ENCODE data around the gene IRF6.

The IRF6 gene

DNA sequence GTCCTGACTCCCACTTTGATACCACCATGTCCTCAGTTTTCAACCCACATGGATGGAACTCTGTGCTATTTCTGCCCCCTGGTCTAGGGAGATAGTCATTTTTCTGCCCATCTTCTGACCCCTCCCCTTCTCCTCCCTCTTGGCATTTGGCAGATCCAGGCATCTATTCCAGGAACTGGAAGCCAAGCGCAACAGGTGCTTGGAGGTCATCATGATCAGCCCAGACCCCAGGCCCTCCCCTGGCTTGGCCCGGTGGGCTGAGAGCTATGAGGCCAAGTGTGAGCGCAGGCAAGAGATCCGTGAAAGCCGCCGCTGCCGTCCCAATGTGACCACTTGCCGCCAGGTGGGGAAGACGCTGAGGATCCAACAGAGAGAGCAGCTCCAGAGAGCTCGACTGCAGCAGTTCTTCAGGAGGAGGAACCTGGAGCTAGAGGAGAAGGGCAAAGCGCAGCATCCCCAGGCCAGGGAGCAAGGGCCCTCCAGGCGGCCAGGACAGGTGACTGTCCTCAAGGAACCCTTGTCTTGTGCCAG, 46.0 kb downstream of the IRF6 start:
- DNase-seq (ENCODE audit: low spot score) = no peak

GRCh38 chr1:209758400-209758799, 47.5 kb downstream of the IRF6 start:
- no peak for DNase-seq (ENCODE audit: low spot score)

DNA sequence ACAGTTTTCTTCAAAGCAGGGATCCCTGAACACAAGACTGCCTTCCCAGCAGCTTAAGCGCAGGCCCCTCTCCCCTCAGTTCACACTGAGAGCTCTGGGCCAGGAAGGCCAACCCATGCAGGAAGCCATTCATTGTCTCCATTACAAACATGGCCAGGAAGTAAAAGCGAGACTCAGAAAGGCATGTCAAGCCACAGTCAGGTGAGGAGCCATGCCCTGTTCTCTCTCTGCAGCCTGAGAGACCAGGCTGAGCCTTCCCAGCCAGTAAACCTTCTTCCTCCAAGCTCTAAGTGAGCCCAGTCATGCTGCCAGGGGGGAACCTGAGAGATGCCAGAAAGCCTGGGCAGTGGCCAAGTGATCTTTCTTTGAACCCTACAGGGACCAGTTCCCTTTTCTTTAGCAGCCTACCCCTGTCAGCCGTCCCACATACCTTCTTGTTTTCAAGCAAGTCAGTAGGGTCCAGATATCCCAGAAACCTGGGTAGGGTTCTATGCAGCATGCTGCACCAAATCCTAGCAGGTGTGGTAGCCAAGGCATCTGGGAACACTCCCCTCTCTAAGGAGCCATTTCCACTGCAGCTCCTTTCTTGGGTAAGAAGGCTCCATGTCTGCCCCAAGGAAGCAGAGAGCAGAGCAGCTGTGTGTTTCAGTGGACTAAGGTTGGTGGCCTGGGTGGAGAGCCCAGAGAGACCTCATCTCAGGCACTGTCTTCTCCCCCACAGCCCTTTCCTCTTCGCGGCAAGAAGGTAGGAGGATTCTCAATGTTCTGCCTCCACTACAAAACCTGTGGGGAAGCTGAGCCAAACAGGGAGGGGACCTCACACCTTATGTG, 49.1 kb downstream of the IRF6 start:
- peak; percentile 49 for DNase-seq (ENCODE audit: low spot score)

- DNase-seq (ENCODE audit: low spot score) = peak; percentile 85
These were observed 49.9 kb downstream of the IRF6 start, which contains the start of gene TRAF3IP3 for GRCh38 chr1:209755926-209756614. Gene TRAF3IP3 (plus strand): TSS chr1:209756053. CDS start chr1:209760040, 3,987 bp downstream.

GRCh38 chr1:209755256-209755655, 50.7 kb downstream of the IRF6 start:
- DNase-seq (ENCODE audit: low spot score) = no peak

DNA sequence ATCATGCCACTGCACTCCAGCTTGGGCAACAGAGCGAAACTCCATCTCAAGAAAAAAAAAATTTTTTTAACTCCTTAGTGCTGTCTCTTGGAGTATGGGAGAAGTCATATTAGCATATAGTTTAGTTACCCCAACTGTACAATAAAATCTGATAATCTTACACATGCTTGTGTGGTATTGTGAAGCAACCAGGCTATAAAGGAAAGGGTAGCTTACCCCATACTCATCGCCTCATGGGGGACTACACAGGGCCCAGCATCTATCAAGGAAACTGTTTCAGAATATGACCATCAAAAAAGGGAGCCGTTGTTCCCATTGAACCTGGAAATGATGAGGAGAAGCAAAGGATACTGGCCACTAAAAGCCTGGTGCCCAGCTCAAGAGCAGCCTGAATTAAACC, 53.1 kb downstream of the IRF6 start:
- DNase-seq (ENCODE audit: low spot score) = no peak

DNA sequence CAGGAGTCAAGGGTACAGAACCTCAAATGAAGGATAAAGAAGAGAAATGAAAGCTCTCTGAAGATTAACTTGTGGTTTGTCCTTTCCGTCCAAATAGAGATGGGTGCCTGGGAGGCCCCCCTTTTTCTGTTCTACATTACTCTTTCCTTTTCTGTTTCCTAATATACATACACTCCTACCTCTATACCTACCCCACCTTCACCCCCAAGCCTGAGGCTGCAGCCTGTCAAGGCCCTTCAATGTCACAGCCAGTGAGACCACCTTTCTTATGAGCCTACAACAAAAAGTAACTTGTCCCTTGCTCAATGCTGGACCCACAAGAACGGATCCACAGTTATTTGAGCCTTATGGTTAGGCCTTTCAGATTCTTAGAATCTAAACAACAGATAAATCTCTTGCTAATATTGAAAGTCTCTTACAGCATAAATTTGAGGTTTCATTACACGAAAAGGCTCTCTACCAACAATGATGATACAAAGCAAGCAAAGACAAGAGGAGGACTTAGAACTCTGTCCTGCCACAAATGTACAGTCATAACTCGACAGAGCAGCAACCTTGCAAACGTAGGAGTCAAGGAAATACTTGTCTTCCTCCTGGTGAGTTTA, 54.2 kb downstream of the IRF6 start:
- DNase-seq (ENCODE audit: low spot score) = peak; percentile 48

- peak; percentile 20 for DNase-seq (ENCODE audit: low spot score)
These were observed 56.1 kb downstream of the IRF6 start for GRCh38 chr1:209749670-209750323.

GRCh38 chr1:209749205-209749604, 56.7 kb downstream of the IRF6 start:
- no peak for DNase-seq (ENCODE audit: low spot score)

GRCh38 chr1:209748620-209749019, 57.3 kb downstream of the IRF6 start:
- no peak for DNase-seq (ENCODE audit: low spot score)

DNA sequence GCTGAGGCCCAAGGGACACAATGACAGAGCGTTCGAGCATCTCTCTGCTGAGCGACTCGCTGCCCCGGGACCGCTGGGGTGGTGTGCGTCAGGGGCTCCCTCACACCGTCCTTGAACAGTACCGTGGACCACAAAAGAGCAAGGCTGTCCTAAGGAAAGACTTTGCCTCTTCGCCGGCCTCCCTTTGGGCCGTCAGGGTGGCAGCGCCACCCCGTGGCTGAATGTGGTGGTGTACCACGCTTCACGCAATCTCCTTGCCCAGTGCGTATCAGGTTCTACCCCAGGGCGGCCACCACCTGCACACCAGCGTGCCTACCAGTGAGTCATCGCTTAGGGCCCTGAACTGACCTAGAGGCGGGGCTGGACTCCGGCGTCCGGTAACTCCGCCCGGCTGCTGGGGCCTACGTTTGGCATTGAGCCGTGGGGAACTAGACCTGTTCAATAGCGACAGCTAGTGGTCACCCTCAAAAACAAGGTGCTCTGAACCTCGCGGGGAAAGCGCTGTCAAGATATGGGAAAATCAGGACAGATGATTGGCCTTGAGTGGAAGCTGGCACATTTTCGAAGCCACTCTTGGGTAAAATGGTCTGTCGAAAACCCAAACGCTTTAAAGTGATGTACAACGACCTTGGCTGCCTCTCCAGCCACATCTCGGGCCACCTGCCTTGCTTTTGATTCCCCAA, 58.2 kb downstream of the IRF6 start:
- DNase-seq (ENCODE audit: low spot score) = peak; percentile 91

GRCh38 chr1:209746451-209747165, 59.3 kb downstream of the IRF6 start:
- no peak for DNase-seq (ENCODE audit: low spot score)

- no peak for DNase-seq (ENCODE audit: low spot score)
These were observed 62.8 kb downstream of the IRF6 start for GRCh38 chr1:209743145-209743482.

DNA sequence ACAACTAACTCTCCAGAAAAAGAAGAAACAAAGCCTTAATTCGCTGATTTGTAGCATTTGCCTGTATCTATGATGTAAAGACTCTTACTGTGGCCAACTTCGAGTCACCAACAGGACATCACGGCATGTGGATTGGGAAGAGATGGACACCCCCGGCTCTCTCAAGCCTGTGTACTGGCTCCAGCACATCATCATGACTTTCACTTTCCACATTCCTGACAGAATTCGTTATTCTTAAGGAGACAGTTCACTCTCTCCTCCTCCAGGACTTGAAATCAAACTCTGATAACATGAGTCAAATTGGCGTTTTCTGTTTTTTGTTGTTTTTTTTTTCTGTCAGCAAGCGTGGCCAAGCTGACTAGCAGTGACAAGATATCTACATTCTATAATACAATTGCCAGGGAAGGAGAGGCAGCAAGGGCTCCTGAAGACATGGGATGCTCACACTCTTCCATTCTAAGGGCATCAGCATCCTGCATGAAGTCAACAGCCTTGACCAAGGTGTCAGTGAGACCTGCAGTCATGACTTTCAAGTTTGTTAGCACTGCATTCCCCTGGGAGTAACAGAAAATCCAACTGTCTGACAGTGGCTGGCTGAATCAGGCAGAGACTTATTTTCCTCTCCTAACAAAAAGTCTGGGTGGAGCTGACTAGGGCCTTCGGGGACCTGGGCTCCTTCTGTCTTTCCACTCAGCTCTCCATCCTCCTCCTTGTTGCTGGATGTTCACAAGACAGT, 63.4 kb downstream of the IRF6 start:
- DNase-seq (ENCODE audit: low spot score) = no peak

GRCh38 chr1:209741889-209742288, 64.1 kb downstream of the IRF6 start:
- no peak for DNase-seq (ENCODE audit: low spot score)

DNA sequence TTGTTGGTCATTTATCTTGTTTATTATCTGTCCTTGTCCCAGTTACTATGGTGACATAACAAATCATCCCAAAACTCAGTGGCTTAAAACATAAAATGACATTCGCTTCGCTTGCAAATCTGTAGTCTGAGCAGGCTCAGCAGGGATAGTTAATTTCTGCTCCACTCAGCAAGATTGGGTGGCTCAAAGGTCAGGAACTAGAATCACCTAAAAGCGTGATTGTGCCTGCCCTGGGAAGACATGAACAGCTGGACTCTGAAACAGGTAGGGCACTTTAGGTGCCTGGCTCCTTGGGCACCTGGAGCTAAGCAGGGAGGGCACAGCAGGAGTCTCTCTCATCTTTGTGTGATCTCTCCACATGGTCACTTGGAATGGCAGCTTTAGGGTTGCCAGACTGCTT, 64.7 kb downstream of the IRF6 start:
- DNase-seq (ENCODE audit: low spot score) = no peak

DNA sequence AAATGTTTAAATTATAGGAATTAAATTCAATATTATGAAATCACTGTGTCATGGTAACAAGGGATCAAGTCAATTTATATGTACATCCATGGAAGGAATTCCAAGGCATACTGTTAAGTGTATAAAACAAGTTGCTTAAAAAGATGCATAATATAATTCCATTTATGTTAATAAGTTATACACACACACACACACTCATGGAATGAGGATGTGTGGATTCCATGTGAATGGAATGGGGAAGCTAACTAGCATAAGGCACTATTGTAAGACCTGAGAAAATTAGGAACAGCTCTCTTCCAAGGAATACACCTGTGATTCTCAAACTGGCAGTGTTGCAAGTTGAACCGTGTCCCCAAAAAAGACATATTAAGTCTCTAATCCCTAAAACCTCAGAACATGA, 67.7 kb downstream of the IRF6 start:
- DNase-seq (ENCODE audit: low spot score) = no peak

DNA sequence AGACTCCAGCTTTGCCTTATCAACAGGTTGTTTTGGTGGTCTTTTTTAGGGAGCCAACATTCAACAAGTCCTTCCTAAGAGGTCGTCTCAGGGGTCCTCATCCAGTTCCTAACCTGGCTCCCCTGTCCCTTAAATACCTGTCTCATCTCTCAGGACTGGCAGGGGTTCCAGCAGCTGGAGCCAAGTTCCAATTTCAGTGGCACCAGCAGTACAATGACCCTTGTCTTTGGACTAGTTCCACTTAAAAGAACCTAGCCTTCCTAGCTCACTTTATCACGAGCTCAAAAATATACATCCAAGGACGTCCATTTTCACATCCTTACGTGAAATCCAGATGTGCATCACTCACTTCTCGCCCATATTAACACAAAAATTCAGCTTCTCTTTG, 68.8 kb downstream of the IRF6 start:
- no peak for DNase-seq (ENCODE audit: low spot score)

- no peak for DNase-seq (ENCODE audit: low spot score)
These were observed 69.3 kb downstream of the IRF6 start for GRCh38 chr1:209736490-209737117.

Measured in CD4-positive, alpha-beta T cell treated with Interleukin-2 at 100 ng/mL for 4 hours (primary cell).